NCI-H2029 (cell line): ENCODE data around the gene SNTN.
"Not testable (repeated sequence)": the region's sequence is repeated elsewhere in the genome, so short reads cannot be mapped to it uniquely, and the experiment has no call there.

Source experiments
- DNase-seq: peaks from one replicate; lab custom pipeline; 2025; lab: John Stamatoyannopoulos, UW

The SNTN gene

GRCh38 chr3:63652066-63652725 is at the start of gene SNTN:
SNTN (plus strand) TSS chr3:63652675; CDS start chr3:63652688, 13 bp downstream.
- no peak for DNase-seq

- DNase-seq: no peak
Measured at GRCh38 chr3:63607716-63608115, 44.8 kb upstream of the SNTN start.

- no peak for DNase-seq
Measured at GRCh38 chr3:63609408-63609807, 43.1 kb upstream of the SNTN start.

- DNase-seq: no peak
Measured at GRCh38 chr3:63609834-63610233, 42.6 kb upstream of the SNTN start.

- no peak for DNase-seq
Measured at GRCh38 chr3:63611382-63611781, 41.1 kb upstream of the SNTN start.

GRCh38 chr3:63613561-63613960 is 38.9 kb upstream of the SNTN start:
- no peak for DNase-seq

GRCh38 chr3:63617391-63617790 is 35.1 kb upstream of the SNTN start:
- no peak for DNase-seq

- peak; percentile 40 for DNase-seq
Measured at GRCh38 chr3:63624941-63625560, 27.4 kb upstream of the SNTN start.

- no peak for DNase-seq
Measured at GRCh38 chr3:63631670-63632069, 20.8 kb upstream of the SNTN start.

GRCh38 chr3:63635186-63635585 is 17.3 kb upstream of the SNTN start:
- no peak for DNase-seq

GRCh38 chr3:63639806-63640205 is 12.7 kb upstream of the SNTN start:
- DNase-seq: no peak

- DNase-seq: no peak
Measured at GRCh38 chr3:63642488-63642887, 10.0 kb upstream of the SNTN start.

GRCh38 chr3:63644212-63644797 is 8.2 kb upstream of the SNTN start:
- DNase-seq: no peak

- not testable (repeated sequence) for DNase-seq
Measured at GRCh38 chr3:63644928-63645781, 7.3 kb upstream of the SNTN start.

GRCh38 chr3:63654211-63654610 is 1.7 kb downstream of the SNTN start:
- DNase-seq: no peak

- DNase-seq: no peak
Measured at GRCh38 chr3:63654931-63655330, 2.5 kb downstream of the SNTN start.

- DNase-seq: no peak
Measured at GRCh38 chr3:63655519-63655918, 3.0 kb downstream of the SNTN start.

GRCh38 chr3:63656786-63657185 is 4.3 kb downstream of the SNTN start:
- DNase-seq: no peak

GRCh38 chr3:63661242-63661641 is 8.8 kb downstream of the SNTN start:
- DNase-seq: no peak

- no peak for DNase-seq
Measured at GRCh38 chr3:63662011-63662410, 9.5 kb downstream of the SNTN start.

- no peak for DNase-seq
Measured at GRCh38 chr3:63662500-63662899, 10.0 kb downstream of the SNTN start.

- DNase-seq: no peak
Measured at GRCh38 chr3:63670544-63670943, 18.1 kb downstream of the SNTN start.

- DNase-seq: no peak
Measured at GRCh38 chr3:63673111-63673510, 20.6 kb downstream of the SNTN start.
